A673 (cell line): ENCODE measurements around the gene MYO1E. TPM values are rescaled to one million over a fixed set of nuclear protein-coding genes. Genes with fewer than 3 reads are reported as not detected.

ENCODE experiments used
- BruUV-seq: library from RNA; stranded (reverse); fragments of 400-500 nt; replicated peaks from 2 replicates; lab custom pipeline; 2021; lab: Mats Ljungman, UMichigan
- CTCF ChIA-PET: fragments of 300-600 bp; sonication (Branson Sonifier 250); formaldehyde crosslinking; loops from one replicate; lab custom pipeline; 2022; ENCODE audit warnings: antibody characterized with exemption; lab: Charles Lee
- POLR2A ChIA-PET: fragments of 300-600 bp; sonication (Branson Sonifier 250); formaldehyde crosslinking; loops from one replicate; lab custom pipeline; 2022; ENCODE audit warnings: antibody characterized with exemption; ENCODE audit not compliant: low non-redundant PET; lab: Charles Lee
- DNase-seq: peaks from one replicate; pipeline ENCODE4 v3.0.0-alpha.2; 2015; ENCODE audit warnings: low spot score
- H3K27ac ChIP-seq: fragments of 200-600 bp; sonication (generic); 2 replicates; pipeline ENCODE4 v1.5.1; 2016; ENCODE audit warnings: mixed run types, low read depth, mild to moderate bottlenecking, mixed read lengths, antibody characterized with exemption, low read length; ENCODE audit not compliant: poor library complexity, severe bottlenecking
- H3K27me3 ChIP-seq: fragments of 200-600 bp; sonication (generic); replicated peaks from 2 replicates; pipeline ENCODE4 v1.6.1; 2017; ENCODE audit warnings: mixed run types, low read depth, mild to moderate bottlenecking, mixed read lengths, antibody characterized with exemption, low read length; ENCODE audit not compliant: insufficient read depth, poor library complexity
- H3K36me3 ChIP-seq: fragments of 200-600 bp; sonication (generic); 2 replicates; pipeline ENCODE4 v1.6.1; 2016; ENCODE audit warnings: mixed run types, mild to moderate bottlenecking, mixed read lengths, antibody characterized with exemption, low read length; ENCODE audit not compliant: insufficient read depth, poor library complexity, severe bottlenecking
- H3K4me1 ChIP-seq: fragments of 200-600 bp; sonication (generic); 2 replicates; pipeline ENCODE4 v1.6.1; 2017; ENCODE audit warnings: mixed run types, mild to moderate bottlenecking, mixed read lengths, antibody characterized with exemption, low read length; ENCODE audit not compliant: insufficient read depth, poor library complexity, severe bottlenecking
- H3K4me3 ChIP-seq: fragments of 200-600 bp; sonication (generic); 2 replicates; pipeline ENCODE4 v1.5.1; 2016; ENCODE audit warnings: low read depth, mixed run types, mild to moderate bottlenecking, mixed read lengths, low read length; ENCODE audit not compliant: poor library complexity, severe bottlenecking
- H3K9me3 ChIP-seq: fragments of 200-600 bp; sonication (generic); 2 replicates; pipeline ENCODE4 v1.6.1; 2016; ENCODE audit warnings: mixed run types, low read depth, mild to moderate bottlenecking, mixed read lengths, antibody characterized with exemption, low read length; ENCODE audit not compliant: poor library complexity, severe bottlenecking
- CTCF ChIP-seq: fragments of 300-800, 200-600 bp; sonication (generic); conservative IDR thresholded peaks from 2 replicates; pipeline ENCODE4 v1.5.1; 2017; ENCODE audit warnings: low read depth, mild to moderate bottlenecking, antibody characterized with exemption, low read length, moderate library complexity, mixed read lengths
- EZH2 ChIP-seq: fragments of 200-600 bp; sonication (generic); IDR thresholded peaks from 2 replicates; pipeline ENCODE4 v1.6.1; 2017; ENCODE audit warnings: borderline replicate concordance, low read depth, mild to moderate bottlenecking, mixed read lengths, antibody characterized with exemption, low read length; ENCODE audit not compliant: poor library complexity, severe bottlenecking
- intact Hi-C: fragments of 100-400 bp; cut with micrococcal nuclease; formaldehyde crosslinking; loops from one replicate; pipeline ENCODE4 v1.10.0; 2022; ENCODE audit not compliant: unreplicated experiment
- total RNA-seq: library from RNA; stranded (reverse); gene quantifications from 2 replicates; pipeline ENCODE4 v1.2.3, GENCODE V29; 2021

MYO1E gene
- total RNA-seq, 1 experiment from 2014 or later, result 7.9 TPM

- Histone ChIP-seq H3K4me1 (no peaks in the 10 kb centered on the region), H3K27ac (no peak overlapping the region), H3K36me3 (no peaks in the 10 kb centered on the region), H3K4me3 (no peak overlapping the region), H3K27me3 (no peaks in the 10 kb centered on the region), H3K9me3 (no peaks in the 10 kb centered on the region)
- intact Hi-C loops, result no loop called here
- CTCF ChIA-PET, result no interaction called here
- POLR2A ChIA-PET, result interaction anchor here (0.6 kb wide), 1 partner anchor 233 kb away, joined by 3 read pairs; no protein-coding TSS in a partner anchor
- no peak for DNase-seq
- no TSS peak for BruUV-seq
- TF ChIP-seq CTCF (no peak), EZH2 (no peak)
Observed at GRCh38 chr15:59257140-59257539, 115.5 kb downstream of the MYO1E start.

- H3K9me3 ChIP-seq, result no peaks in the 10 kb centered on the region
- DNase-seq, result no peak
- no peak overlapping the region for H3K27ac ChIP-seq
- no peaks in the 10 kb centered on the region for H3K36me3 ChIP-seq
- TF ChIP-seq CTCF, result no peak
- no peak for TF ChIP-seq EZH2
- H3K4me1 ChIP-seq, result no peaks in the 10 kb centered on the region
- intact Hi-C loops, result no loop called here
- ChIA-PET CTCF (no interaction called here), POLR2A (no interaction called here)
- BruUV-seq, result no TSS peak
- H3K27me3 ChIP-seq, result no peaks in the 10 kb centered on the region
- no peak overlapping the region for H3K4me3 ChIP-seq
Observed at GRCh38 chr15:59256482-59256881, 116.2 kb downstream of the MYO1E start.

GRCh38 chr15:59255680-59256336 is 116.9 kb downstream of the MYO1E start:
- BruUV-seq, result no TSS peak
- Histone ChIP-seq H3K27ac (no peak overlapping the region), H3K4me1 (no peaks in the 10 kb centered on the region), H3K36me3 (no peaks in the 10 kb centered on the region), H3K4me3 (no peak overlapping the region), H3K9me3 (no peaks in the 10 kb centered on the region), H3K27me3 (no peaks in the 10 kb centered on the region)
- POLR2A ChIA-PET, result no interaction called here
- CTCF ChIA-PET, result no interaction called here
- TF ChIP-seq CTCF (no peak), EZH2 (no peak)
- DNase-seq, result no peak
- intact Hi-C loops, result no loop called here
